B cell (primary cell): ENCODE measurements around the gene CELF2. TPM values are rescaled to one million over a fixed set of nuclear protein-coding genes. Genes with fewer than 3 reads are reported as not detected.
"Not testable (repeated sequence)": the region's sequence is repeated elsewhere in the genome, so short reads cannot be mapped to it uniquely, and the experiment has no call there.

Experiments used
- ATAC-seq: fragments of 200-7000 bp; cut with Tn5 transposase; one replicate; pipeline ENCODE4 v1.10.0; 2021; ENCODE audit warnings: low read depth, mild to moderate bottlenecking, moderate number of reproducible peaks, moderate library complexity
- CTCF ChIA-PET: fragments of 350-600 bp; sonication (Branson Sonifier 250); formaldehyde crosslinking; loops from one replicate; lab custom pipeline; 2021; ENCODE audit warnings: antibody characterized with exemption, inconsistent platforms; lab: Charles Lee
- POLR2A ChIA-PET: fragments of 350-600 bp; sonication (Branson Sonifier 250); formaldehyde crosslinking; loops from one replicate; lab custom pipeline; 2021; ENCODE audit warnings: antibody characterized with exemption; lab: Charles Lee
- DNase-seq: peaks from one replicate; pipeline ENCODE4 v3.0.0; 2013
- H2AFZ ChIP-seq: 2 replicates; pipeline ENCODE4 v1.6.1; 2012; ENCODE audit warnings: mild to moderate bottlenecking, low read depth, low read length; ENCODE audit not compliant: insufficient read depth, poor library complexity, severe bottlenecking
- H3K27ac ChIP-seq, 2 donors: 1 replicate in 1 of 2; 2 replicates in 1 of 2; pipeline ENCODE4 v1.5.1; 2012 to 2013; ENCODE audit warnings: low read length in 2 of 2, mild to moderate bottlenecking in 2 of 2, moderate library complexity in 1 of 2
- H3K27me3 ChIP-seq, 4 experiments: fragments of 200-600 bp in 1 of 4; sonication (generic) in 1 of 4; replicated peaks in 1 of 4; 1 replicate in 2 of 4; 2 replicates in 2 of 4; pipeline versions ENCODE4 v1.6.1 to v1.7.0; 2013 to 2016; ENCODE audit warnings: low read length in 3 of 4, mild to moderate bottlenecking in 2 of 4, mixed read lengths in 1 of 4, moderate library complexity in 1 of 4; ENCODE audit not compliant: insufficient read depth in 4 of 4, control insufficient read depth in 3 of 4; ENCODE audit errors: control extremely low read depth in 1 of 4
- H3K36me3 ChIP-seq, 2 experiments: replicated peaks in 1 of 2; 1 replicate in 1 of 2; 2 replicates in 1 of 2; pipeline versions ENCODE4 v1.6.1 to v1.7.1; 2013; ENCODE audit warnings: low read length in 1 of 2; ENCODE audit not compliant: insufficient read depth in 2 of 2, control insufficient read depth in 1 of 2; ENCODE audit errors: control extremely low read depth in 1 of 2, extremely low read depth in 1 of 2
- H3K4me1 ChIP-seq, 2 donors: fragments of 200-600 bp in 1 of 2; sonication (generic) in 1 of 2; 1 replicate in 1 of 2; 2 replicates in 1 of 2; pipeline versions ENCODE4 v1.5.1 to v1.6.1; 2013 to 2017; ENCODE audit warnings: low read length in 2 of 2; ENCODE audit not compliant: control insufficient read depth in 2 of 2, insufficient read depth in 2 of 2
- H3K4me2 ChIP-seq: replicated peaks from 2 replicates; pipeline ENCODE3; 2012; ENCODE audit warnings: mild to moderate bottlenecking, low read depth, low read length; ENCODE audit not compliant: poor library complexity, severe bottlenecking
- H3K4me3 ChIP-seq, 5 experiments: fragments of 200-600 bp in 1 of 5; sonication (generic) in 1 of 5; 1 replicate in 3 of 5; 2 replicates in 2 of 5; pipeline versions ENCODE4 v1.5.1 to v1.7.0; 2011 to 2016; ENCODE audit warnings: low read length in 4 of 5, mild to moderate bottlenecking in 4 of 5, low read depth in 2 of 5, control low read depth in 1 of 5, moderate library complexity in 1 of 5; ENCODE audit not compliant: insufficient read depth in 1 of 5; ENCODE audit errors: control extremely low read depth in 1 of 5, extremely low read depth in 1 of 5
- H3K79me2 ChIP-seq: fragments of 200-600 bp; sonication (generic); one replicate; pipeline ENCODE4 v1.6.0; 2016; ENCODE audit warnings: low read length; ENCODE audit not compliant: control insufficient read depth, insufficient read depth
- H3K9ac ChIP-seq: fragments of 200-600 bp; sonication (generic); 2 replicates; pipeline ENCODE4 v1.6.1; 2017; ENCODE audit warnings: mild to moderate bottlenecking, low read length, moderate library complexity
- H3K9me3 ChIP-seq, 3 donors: one replicate each; pipeline versions ENCODE4 v1.6.1 to v1.7.1; 2013; ENCODE audit warnings: low read length in 2 of 3; ENCODE audit not compliant: control insufficient read depth in 2 of 3, insufficient read depth in 1 of 3; ENCODE audit errors: control extremely low read depth in 1 of 3
- H4K20me1 ChIP-seq: 2 replicates; pipeline ENCODE4 v1.6.0; 2012; ENCODE audit warnings: mild to moderate bottlenecking, low read length; ENCODE audit not compliant: insufficient read depth, control insufficient read depth, poor library complexity, severe bottlenecking
- H3K27ac Mint-ChIP-seq: one replicate; pipeline ENCODE4 v1.8.0; 2021; ENCODE audit warnings: mixed read lengths
- H3K27me3 Mint-ChIP-seq: one replicate; pipeline ENCODE4 v1.8.0; 2021; ENCODE audit warnings: mixed read lengths
- H3K4me1 Mint-ChIP-seq: one replicate; pipeline ENCODE4 v1.8.0; 2021; ENCODE audit warnings: mixed read lengths
- H3K4me3 Mint-ChIP-seq: one replicate; pipeline ENCODE4 v1.8.0; 2021; ENCODE audit warnings: mixed read lengths
- H3K9me3 Mint-ChIP-seq: one replicate; pipeline ENCODE4 v1.8.0; 2022; ENCODE audit warnings: mixed read lengths; ENCODE audit not compliant: insufficient read depth
- CTCF ChIP-seq: fragments of 200-600 bp; IDR thresholded peaks from one replicate; pipeline ENCODE4 v1.8.0; 2022; ENCODE audit warnings: antibody characterized with exemption, mild to moderate bottlenecking
- EZH2 ChIP-seq: IDR thresholded peaks from 2 replicates; pipeline ENCODE4 v1.6.1; 2012; ENCODE audit warnings: borderline replicate concordance, low read depth, mild to moderate bottlenecking, moderate library complexity, low read length; ENCODE audit not compliant: insufficient read depth, poor library complexity, severe bottlenecking
- WGBS: methylation state at CpG from one replicate; pipeline ENCODE4 v1.1.5; 2013; ENCODE audit warnings: missing lambda C conversion rate; ENCODE audit not compliant: insufficient coverage; 5-methylcytosine and 5-hydroxymethylcytosine counted together
- intact Hi-C: fragments of 100-400 bp; cut with micrococcal nuclease; formaldehyde crosslinking; loops from one replicate; pipeline ENCODE4 v1.10.0; 2022
- polyA plus RNA-seq: library from polyadenylated mRNA; depleted of rRNA; stranded (reverse); fragments of >200 nt; gene quantifications from 2 replicates; pipeline ENCODE4 v1.2.3, GENCODE V29; 2012
- total RNA-seq, 2 donors: library from RNA; stranded (reverse); fragments of 120-200 nt in 1 of 2; gene quantifications; 1 replicate in 1 of 2; 2 replicates in 1 of 2; pipeline versions ENCODE4 v1.2.3 to v1.2.4, GENCODE V29; 2013 to 2022

CELF2 gene
- total and polyA plus RNA-seq, 2 donors (not counting 1 experiment from before 2014, with no cell fraction given), result 59.5 to 112 TPM

DNA sequence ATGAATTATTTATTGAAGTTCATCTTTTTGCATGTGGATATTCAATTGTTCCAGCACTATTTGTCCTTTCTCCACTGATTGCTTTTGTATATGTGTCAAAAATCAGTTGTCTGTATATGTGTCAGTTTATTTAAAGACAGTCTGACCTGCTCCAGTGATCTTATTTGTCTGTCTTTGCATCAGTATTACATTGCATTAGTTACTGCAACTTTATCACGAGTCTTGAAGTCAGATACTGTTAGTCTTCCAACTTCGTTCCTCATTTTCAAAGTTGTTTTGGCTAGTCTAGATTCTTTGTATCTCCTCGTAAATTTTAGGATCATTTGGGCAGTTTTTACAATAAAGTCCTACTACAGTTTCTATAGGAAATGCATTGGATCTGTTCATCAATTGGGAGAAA is 166.4 kb downstream of the CELF2 start:
- Histone ChIP-seq H3K4me3 (no peak overlapping the region), H3K27me3 (no peaks in the 10 kb centered on the region), H2AFZ (no peak overlapping the region), H3K4me2 (peak overlapping the region; percentile 3), H3K27ac (peak overlapping the region in 1 of 2 donors; percentile 87), H3K9me3 (peaks cover 0 to 7% (median 5%) of the 10 kb centered on the region in 3 donors), H3K4me1 (peaks cover 57 to 78% of the 10 kb centered on the region in 2 donors), H3K9ac (no peak overlapping the region), H3K36me3 (peaks cover 4 to 64% of the 10 kb centered on the region in 2 experiments), H4K20me1 (peaks cover 82% of the 10 kb centered on the region), H3K79me2 (peaks cover 100% of the 10 kb centered on the region)
- no CpG with 5 or more reads among the region's 3 CpGs for WGBS
- Mint-ChIP-seq H3K9me3 (no peaks in the 10 kb centered on the region), H3K4me3 (peak overlapping the region; percentile 20), H3K4me1 (peaks cover 85% of the 10 kb centered on the region), H3K27me3 (no peaks in the 10 kb centered on the region), H3K27ac (peak overlapping the region; percentile 60)
- CTCF ChIA-PET, result no interaction called here
- peak; percentile 23 for DNase-seq
- intact Hi-C loops, result no loop called here
- ATAC-seq, result no peak
- no peak for TF ChIP-seq EZH2
- TF ChIP-seq CTCF, result no peak
- POLR2A ChIA-PET, result no interaction called here

- H3K4me2 ChIP-seq, CTCF ChIA-PET, H3K27ac ChIP-seq, H3K9me3 Mint-ChIP-seq, DNase-seq, H3K27me3 Mint-ChIP-seq, POLR2A ChIA-PET, intact Hi-C loops, H3K27ac Mint-ChIP-seq, H3K9me3 ChIP-seq, H3K27me3 ChIP-seq, H3K4me3 ChIP-seq, ATAC-seq, H3K4me3 Mint-ChIP-seq, H2AFZ ChIP-seq, H3K9ac ChIP-seq: not testable (repeated sequence)
- H3K79me2 ChIP-seq, result peaks cover 100% of the 10 kb centered on the region
- peaks cover 85% of the 10 kb centered on the region for H3K4me1 Mint-ChIP-seq
- H3K36me3 ChIP-seq, result peaks cover 7 to 66% of the 10 kb centered on the region in 2 experiments
- H4K20me1 ChIP-seq, result peaks cover 81% of the 10 kb centered on the region
- WGBS, result 99% methylated on average over 11 of the region's 13 CpGs
- peaks cover 54 to 76% of the 10 kb centered on the region in 2 donors for H3K4me1 ChIP-seq
These were observed 167.5 kb downstream of the CELF2 start for GRCh38 chr10:11185128-11185665.
